Stimulated activated CD4-positive, alpha-beta T cell treated with anti-CD3 and anti-CD28 coated beads, Interleukin-1b, Interleukin-23, amount 100 ng/mL, for 24 hours (primary cell): ENCODE measurements around the gene OR6B3.

Source experiments
- DNase-seq, 4 experiments: peaks; one replicate each; pipeline ENCODE4 v3.0.0-alpha.2; 2020; ENCODE audit warnings: low read depth in 4 of 4, low spot score in 1 of 4

OR6B3 gene

DNA sequence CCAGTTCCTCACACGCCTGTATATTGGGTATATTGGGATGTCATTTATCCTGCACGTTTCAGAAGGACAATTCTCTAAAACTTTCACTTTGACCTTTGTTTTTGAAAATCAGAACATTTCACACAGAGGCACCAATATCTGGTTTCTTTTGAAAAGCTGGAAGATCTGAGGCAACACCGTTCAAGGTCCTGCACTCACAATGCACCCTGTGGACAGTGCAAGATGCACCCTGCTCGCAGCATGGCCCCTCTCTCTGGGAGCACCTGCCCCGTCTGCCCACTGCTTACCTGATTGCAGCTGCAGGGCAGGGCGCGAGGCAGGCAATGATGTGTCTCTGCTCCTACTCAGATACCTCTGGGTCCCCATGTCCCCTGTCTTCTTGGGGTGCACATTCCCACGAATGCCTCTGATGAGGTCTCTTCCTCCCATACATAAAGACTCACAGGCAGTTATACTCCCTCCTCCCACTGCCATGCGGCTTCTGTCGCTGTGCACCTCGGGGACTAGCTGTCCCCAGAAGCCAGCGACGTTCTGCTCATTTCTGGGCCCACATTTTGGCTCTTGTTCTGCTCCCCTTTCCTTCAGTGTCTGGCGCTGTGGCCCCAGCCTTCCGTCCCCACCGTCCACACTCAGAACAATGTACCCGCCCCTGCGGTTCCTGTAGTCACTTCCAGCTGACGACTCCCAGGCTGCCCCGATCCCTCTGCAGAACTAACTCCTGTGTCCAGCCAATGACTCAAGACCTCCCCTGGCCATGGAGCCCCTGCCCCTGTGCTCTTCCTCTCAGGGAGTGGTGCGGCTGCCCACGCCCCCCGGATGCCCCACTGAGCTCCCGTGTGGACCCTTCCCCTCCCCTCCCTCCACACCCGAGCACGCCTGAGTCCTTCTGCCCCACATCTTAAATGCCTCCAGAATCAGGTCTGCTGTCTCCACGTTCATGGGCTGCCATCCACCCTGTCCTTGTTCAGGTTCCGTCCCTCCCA is at the start of gene OR6B3:
TSS of gene OR6B3 (minus strand) at position 349 of the 983 bp plus-strand sequence.
- DNase-seq: no peak

- no peak for DNase-seq
These were observed 45.0 kb upstream of the OR6B3 start for GRCh38 chr2:240098349-240098748.

DNA sequence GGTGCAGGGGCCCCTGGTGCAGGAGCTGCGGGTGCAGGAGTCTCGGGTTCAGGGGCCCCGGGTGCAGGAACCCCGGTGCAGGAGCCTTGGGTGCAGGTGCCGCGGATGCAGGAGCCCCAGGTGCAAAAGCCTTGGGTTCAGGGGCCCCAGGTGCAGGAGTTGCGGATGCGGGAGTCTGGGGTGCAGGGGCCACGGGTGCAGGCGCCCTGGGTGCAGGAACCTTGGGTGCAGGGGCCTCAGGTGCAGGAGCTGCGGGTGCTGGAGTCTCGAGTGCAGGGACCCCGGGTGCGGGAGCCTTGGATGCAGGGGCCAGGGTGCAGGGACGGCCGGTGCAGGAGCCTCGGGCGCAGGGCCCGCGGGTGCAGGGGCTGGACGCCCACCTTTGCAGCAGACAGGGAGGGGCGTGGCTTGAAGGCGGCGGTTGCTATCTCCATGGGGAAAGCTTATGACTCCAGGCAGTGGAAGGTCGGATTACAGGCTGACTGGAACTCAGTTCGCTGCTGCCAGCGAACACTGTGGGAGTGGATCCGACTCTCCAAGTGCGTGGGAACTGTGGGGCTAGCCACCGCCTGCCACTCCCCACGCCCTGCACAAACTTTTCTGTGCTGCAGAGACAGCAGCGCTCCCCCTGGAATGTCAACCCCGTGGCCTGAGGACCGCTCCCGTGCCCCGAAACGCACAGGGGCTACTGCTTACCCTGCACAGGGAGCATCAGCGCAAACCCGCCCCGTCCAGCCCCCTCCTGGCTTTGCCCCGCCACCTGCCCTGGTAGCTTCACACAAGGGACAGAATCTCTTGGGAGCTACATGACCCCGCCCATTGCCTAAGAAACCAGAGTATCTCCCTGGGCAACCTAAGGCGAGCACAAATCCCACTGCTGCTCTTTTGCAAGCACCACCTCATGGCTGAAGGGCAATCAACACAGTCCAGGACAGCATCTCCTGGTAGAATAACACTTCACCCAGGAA is 42.5 kb upstream of the OR6B3 start:
- no peak for DNase-seq

DNA sequence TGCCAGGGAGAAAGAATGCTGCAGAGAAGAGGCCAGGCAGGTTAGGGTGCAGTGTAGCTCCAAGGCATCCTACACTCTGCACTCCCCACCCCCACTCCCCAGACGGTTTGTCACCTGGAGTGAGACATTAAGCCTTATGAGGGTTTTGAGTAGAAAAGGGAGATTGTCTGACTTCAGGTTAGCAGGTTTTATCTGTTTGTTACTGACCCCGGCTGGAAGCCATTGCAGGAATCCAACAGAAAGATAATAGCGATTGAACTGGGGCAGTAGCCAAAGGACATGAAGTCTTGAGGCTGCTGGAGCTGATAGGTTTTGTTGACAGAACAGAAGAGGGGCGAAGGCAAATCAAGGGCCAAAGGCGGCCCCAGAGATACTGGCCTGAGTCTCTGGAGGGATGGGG is 36.0 kb upstream of the OR6B3 start:
- DNase-seq: no peak

DNA sequence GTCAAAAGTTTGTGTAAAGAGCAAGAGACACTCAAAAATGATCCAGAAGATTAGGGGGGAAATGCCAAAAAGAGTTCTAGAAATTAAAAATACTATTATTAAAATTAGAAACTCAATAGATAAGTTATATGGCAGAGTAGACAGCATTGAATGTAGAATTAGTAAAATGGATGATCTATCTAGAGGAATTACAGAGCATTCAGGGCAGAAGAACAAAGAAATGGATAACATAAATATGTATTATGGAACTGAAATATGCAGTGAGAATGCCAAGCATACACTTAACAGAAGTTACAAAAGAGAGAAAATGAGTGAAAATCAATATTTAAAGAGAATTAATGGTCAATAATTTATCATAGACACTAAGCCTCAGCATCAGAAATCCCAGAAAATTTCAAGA is 33.2 kb upstream of the OR6B3 start:
- no peak for DNase-seq

DNA sequence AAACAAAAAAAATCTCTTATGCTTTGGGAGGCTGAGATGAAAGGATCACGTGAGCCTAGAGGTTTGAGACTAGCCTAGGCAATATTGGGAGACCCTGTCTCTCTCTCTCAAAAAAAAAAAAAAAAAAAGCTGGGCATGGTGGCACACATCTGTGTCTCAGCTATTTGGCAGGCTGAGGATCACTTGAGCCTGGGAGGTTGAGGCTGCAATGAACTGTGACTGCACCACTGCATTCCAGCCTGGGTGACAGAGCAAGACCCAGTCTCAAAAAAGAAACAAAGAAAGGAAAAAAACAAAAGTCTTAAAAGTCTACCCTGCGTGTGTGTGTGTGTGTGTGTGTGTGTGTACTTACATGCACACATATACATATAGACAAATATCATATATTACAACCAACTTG is 25.3 kb upstream of the OR6B3 start:
- DNase-seq: no peak

DNA sequence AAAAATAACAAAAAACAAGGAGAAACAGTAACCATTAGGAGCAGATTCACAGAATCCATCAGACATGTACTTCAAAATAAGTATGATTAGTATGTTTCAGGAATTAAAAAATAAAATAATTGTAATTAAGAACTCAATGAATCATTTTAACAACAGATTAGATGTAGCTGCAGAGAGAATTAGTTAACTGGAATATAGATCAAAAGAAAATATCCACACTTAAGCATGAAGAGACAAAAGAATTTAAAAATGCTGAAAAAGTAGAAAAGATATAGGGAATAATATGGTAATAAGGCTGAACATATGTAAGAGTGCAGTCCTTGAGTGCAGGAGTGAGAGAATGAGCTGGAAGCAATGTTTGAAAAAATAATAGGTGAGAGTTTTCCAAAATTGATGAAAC is 24.1 kb upstream of the OR6B3 start:
- DNase-seq: no peak

DNA sequence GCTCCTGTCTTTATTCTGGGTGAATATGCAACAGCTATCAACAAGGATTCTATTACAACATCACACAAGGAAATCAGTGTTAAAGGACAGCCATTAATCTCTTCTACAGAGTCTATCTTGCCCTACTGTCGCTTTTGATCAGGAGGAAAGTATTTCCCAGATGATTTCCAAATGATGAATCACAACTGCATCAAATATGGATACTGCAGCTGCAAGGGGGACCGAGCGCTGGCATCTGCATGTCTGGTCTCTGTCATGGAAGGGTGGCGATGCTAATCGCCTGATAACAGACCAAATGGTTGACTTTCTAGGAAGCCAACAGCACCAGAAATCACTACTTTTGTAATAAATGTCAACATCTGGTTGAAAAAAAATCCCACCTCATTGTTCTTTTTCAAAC is 21.2 kb upstream of the OR6B3 start:
- DNase-seq: no peak

GRCh38 chr2:240070907-240071306 is 17.6 kb upstream of the OR6B3 start:
- DNase-seq: no peak

DNA sequence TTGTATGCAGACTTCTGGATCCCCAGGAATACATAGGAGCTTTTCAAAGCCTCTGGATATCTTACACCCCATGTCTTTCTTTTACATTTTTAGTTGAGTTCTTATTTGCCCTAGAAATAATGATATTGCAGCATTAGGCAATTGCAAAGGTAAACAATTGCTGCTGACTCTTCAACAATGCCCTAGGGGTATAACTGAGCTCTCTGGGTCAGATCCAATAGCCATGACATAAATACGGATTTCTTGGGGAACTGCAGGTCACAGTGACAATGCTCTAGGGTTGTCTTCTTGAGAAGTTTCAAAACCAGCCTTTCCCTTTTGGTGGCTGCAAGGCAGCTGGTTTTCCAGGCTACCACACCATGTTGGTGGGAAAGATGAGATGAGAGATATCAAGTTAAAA is 16.5 kb upstream of the OR6B3 start:
- DNase-seq: no peak

DNA sequence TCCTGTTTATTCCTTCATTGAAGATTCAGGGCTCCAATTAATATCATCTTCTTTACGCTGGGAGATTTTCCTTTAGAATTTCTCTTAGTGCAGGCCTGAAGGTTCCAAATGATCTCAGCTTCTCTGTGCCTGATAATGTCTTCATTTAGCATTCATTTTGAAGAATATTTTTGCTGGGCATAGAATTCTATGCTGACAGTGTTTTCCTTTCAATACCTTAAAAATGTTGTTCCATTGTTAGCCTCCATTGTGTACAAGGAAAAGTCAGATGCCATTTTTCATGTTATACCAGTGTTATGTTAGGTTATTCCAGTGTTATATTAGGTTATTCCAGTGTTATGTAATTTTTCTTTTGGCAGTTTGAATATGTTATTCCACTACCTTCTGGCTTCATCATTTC is 14.9 kb upstream of the OR6B3 start:
- DNase-seq: no peak

- DNase-seq: no peak
These were observed 13.2 kb upstream of the OR6B3 start for GRCh38 chr2:240066489-240066888.

GRCh38 chr2:240064898-240065297 is 11.6 kb upstream of the OR6B3 start:
- no peak for DNase-seq

- DNase-seq: peak in 3 of 4 experiments; percentile 9 to 13 (median 10)
These were observed 7.8 kb upstream of the OR6B3 start for GRCh38 chr2:240060977-240061591.

- no peak for DNase-seq
These were observed 3.4 kb upstream of the OR6B3 start for GRCh38 chr2:240056678-240057077.

DNA sequence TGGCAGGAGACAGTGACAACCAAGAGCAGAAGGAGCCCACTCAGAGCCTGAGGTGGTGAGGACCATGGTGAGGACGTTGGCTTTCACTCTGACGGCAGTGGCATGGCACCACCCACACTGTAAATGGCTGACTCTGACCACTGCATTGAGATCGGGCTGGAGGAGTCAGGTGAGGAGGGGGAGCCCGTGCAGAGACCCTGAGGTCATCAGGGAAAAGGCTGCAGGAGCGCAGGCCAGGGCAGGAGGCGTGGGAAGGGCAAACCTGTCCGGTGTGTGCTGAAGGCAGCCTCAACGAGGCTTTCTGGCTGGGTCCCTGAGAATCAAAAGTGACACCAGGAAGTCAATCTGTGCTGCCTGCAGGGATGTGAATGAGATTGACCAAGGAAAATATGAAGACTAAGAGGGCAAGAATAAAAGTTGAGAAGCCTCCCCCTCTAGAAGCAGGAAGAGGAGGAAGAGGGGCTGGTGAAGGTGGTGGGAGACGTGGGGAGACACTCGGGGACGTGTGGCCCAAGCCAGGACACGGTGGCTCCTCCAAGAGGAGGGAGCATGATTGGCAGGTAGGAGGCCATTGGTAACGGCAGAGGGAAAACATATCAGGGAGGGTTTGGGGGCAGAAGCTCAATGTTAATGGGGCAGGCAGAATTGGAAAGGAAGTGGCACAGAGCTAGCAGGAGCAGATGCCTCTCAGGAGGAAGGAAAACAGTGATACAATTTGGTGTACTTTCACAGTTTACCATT is 2.0 kb upstream of the OR6B3 start:
- DNase-seq: no peak

DNA sequence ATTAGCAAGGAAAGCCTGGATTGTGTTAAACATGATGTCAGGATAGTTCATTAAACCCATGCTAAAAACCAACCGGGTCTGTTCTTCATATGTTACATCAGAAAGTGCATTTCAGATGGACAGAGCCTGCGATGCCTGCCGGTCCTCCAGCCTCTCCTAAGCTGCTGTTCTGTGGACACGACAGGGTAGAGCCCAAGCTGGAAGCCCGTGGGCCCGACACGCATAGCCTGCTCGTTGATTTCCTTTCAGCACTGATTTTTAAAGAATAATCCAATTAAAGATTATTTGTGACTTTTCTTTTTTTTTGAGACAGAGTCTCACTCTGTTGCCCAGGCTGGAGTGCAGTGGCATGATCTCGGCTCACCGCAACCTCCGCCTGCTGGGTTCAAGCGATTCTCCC is 797 bp downstream of the OR6B3 start:
- DNase-seq: no peak

- DNase-seq: no peak
These were observed 1.6 kb downstream of the OR6B3 start for GRCh38 chr2:240051697-240052096.

DNA sequence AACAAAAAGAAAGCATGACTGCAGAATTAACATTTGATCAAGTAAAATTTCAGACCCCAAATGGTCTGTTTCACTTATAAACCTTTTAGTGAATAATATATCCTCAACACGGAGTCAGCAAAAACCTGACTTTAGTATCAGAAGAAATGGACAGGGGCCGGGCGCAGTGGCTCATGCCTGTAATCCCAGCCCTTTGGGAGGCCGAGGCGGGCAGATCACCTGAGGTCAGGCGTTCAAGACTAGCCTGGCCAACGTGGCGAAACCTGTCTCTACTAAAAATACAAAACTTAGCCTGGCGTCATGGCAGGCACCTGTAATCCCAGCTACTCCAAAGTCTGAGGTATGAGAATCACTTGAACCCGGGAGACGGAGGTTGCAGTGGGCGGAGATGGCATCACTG is 3.0 kb downstream of the OR6B3 start:
- DNase-seq: no peak

- no peak for DNase-seq
These were observed 5.1 kb downstream of the OR6B3 start for GRCh38 chr2:240048237-240048636.

DNA sequence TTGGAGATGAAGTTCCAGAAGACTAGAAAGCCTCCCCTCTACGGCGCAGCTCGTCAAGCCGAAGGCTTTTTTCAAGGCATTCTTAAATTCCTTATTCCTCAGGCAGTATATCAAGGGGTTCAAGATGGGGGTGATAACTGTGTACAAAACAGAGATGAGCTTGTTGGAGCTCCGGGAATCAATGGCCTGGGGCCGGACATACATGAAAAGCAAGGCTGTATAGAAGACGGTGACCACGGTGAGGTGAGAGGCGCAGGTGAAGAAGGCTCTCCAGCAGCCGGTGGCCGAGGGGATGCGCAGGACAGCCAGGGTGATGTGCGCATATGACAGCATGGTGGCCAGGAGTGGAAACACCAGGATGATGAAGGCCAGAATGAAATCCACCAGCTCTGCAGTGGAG is 8.2 kb downstream of the OR6B3 start:
- DNase-seq: no peak
